K562 (cell line): Measurements from ENCODE around the gene DOCK6. TPM values are rescaled to one million over a fixed set of nuclear protein-coding genes. Genes with fewer than 3 reads are reported as not detected.

Source experiments
- ATAC-seq: fragments of 200-7000 bp; cut with Tn5 transposase; 3 replicates; pipeline ENCODE4 v1.9.1; 2020; ENCODE audit warnings: moderate library complexity
- BruUV-seq: library from RNA; stranded (reverse); fragments of 400-500 nt; replicated peaks from 2 replicates; lab custom pipeline; 2021; lab: Mats Ljungman, UMichigan
- CTCF ChIA-PET: fragments of 300-600 bp; formaldehyde crosslinking; extraction: SDS; loops from one replicate; lab custom pipeline; 2021; ENCODE audit warnings: low intra/inter-chr PET ratio; lab: Yijun Ruan, JAX
- POLR2A ChIA-PET: fragments of 300-600, 350-650 bp; sonication (Branson Sonifier 250); formaldehyde crosslinking; extraction: SDS; loops from one replicate; lab custom pipeline; 2021; ENCODE audit warnings: antibody characterized with exemption, inconsistent platforms; lab: Yijun Ruan, JAX
- DNase-seq, 4 experiments: peaks; one replicate each; pipeline versions ENCODE4 v3.0.0 to v3.0.0-alpha.2; 2011 to 2018; ENCODE audit warnings: low spot score in 3 of 4, mixed read lengths in 3 of 4; ENCODE audit errors: extremely low read depth in 1 of 4
- FAIRE-seq: peaks from 2 replicates; lab custom pipeline; 2011; peaks lifted over from hg19 to GRCh38; lab: Jason Lieb, UNC
- H2AFZ ChIP-seq: 2 replicates; pipeline ENCODE4 v1.6.0; 2011; ENCODE audit warnings: low read depth, low read length, control low read depth, inconsistent platforms
- H3K27ac ChIP-seq: fragments of 200-600 bp; 3 replicates; pipeline ENCODE4 v1.8.0; 2011; ENCODE audit warnings: low read depth, mild to moderate bottlenecking, control low read depth, inconsistent platforms, low read length, moderate library complexity, mixed read lengths; ENCODE audit errors: extremely low read depth
- H3K27me3 ChIP-seq, 2 experiments: fragments of 300-600 bp in 1 of 2; 2 replicates in 1 of 2; 3 replicates in 1 of 2; pipeline versions ENCODE4 v1.6.0 to v1.8.0; 2011; ENCODE audit warnings: inconsistent platforms in 2 of 2, low read length in 2 of 2, mild to moderate bottlenecking in 1 of 2, mixed read lengths in 1 of 2, moderate library complexity in 1 of 2; ENCODE audit not compliant: control insufficient read depth in 2 of 2, insufficient read depth in 2 of 2
- H3K36me3 ChIP-seq: fragments of 300-600 bp; 3 replicates; pipeline ENCODE4 v1.8.0; 2011; ENCODE audit warnings: mild to moderate bottlenecking, low read length, inconsistent platforms; ENCODE audit not compliant: control insufficient read depth, insufficient read depth
- H3K4me1 ChIP-seq, 2 experiments: fragments of 200-600 bp in 1 of 2; replicated peaks in 1 of 2; 2 replicates in 1 of 2; 3 replicates in 1 of 2; pipeline versions ENCODE4 v1.5.1 to v1.8.0; 2011; ENCODE audit warnings: inconsistent platforms in 2 of 2, low read length in 2 of 2, mild to moderate bottlenecking in 1 of 2, mixed read lengths in 1 of 2, moderate library complexity in 1 of 2; ENCODE audit not compliant: control insufficient read depth in 2 of 2, insufficient read depth in 2 of 2
- H3K4me2 ChIP-seq: 2 replicates; pipeline ENCODE4 v1.6.1; 2011; ENCODE audit warnings: low read length, control low read depth, inconsistent platforms, mixed read lengths; ENCODE audit not compliant: insufficient read depth
- H3K4me3 ChIP-seq: fragments of 200-600 bp; sonication (generic), shearing (Covaris generic); 2 replicates; pipeline ENCODE4 v1.5.1; 2016; ENCODE audit warnings: control low read depth, inconsistent platforms
- H3K79me2 ChIP-seq: fragments of 200-600 bp; 3 replicates; pipeline ENCODE4 v1.8.0; 2011; ENCODE audit warnings: low read length, inconsistent platforms; ENCODE audit not compliant: control insufficient read depth, insufficient read depth
- H3K9ac ChIP-seq, 2 experiments: 2 replicates each; pipeline versions ENCODE4 v1.6.0 to v1.6.1; 2011; ENCODE audit warnings: low read depth in 2 of 2, low read length in 2 of 2, control low read depth in 1 of 2, inconsistent platforms in 1 of 2, mild to moderate bottlenecking in 1 of 2, mixed read lengths in 1 of 2; ENCODE audit not compliant: insufficient read depth in 1 of 2
- H3K9me1 ChIP-seq: one replicate; pipeline ENCODE4 v1.6.0; 2011; ENCODE audit warnings: inconsistent platforms, mild to moderate bottlenecking, low read length, moderate library complexity; ENCODE audit not compliant: control insufficient read depth, insufficient read depth
- H3K9me3 ChIP-seq: replicated peaks from 2 replicates; pipeline ENCODE4 v1.5.1; 2011; ENCODE audit warnings: low read depth, low read length, inconsistent platforms; ENCODE audit not compliant: control insufficient read depth, insufficient read depth
- H4K20me1 ChIP-seq: replicated peaks from 2 replicates; pipeline ENCODE4 v1.6.1; 2011; ENCODE audit warnings: low read length, inconsistent platforms, mixed read lengths; ENCODE audit not compliant: control insufficient read depth, insufficient read depth
- EGR1 ChIP-seq: fragments of 450-650 bp; conservative IDR thresholded peaks from 2 replicates; pipeline ENCODE4 v1.6.1; 2017; ENCODE audit warnings: mild to moderate bottlenecking
- MECOM ChIP-seq: fragments of 250-450 bp; sonication (Bioruptor Pico); IDR thresholded peaks from 2 replicates; pipeline ENCODE4 v1.8.0; 2022; ENCODE audit warnings: inconsistent platforms
- MEIS2 ChIP-seq: fragments of 450-650 bp; IDR thresholded peaks from 2 replicates; pipeline ENCODE4 v1.6.1; 2014; ENCODE audit warnings: mild to moderate bottlenecking; ENCODE audit not compliant: partially characterized antibody
- TAF1 ChIP-seq: IDR thresholded peaks from 2 replicates; pipeline ENCODE4 v1.6.1; 2011; ENCODE audit warnings: mild to moderate bottlenecking, low read length, moderate library complexity; ENCODE audit not compliant: insufficient read depth, control insufficient read depth, severe bottlenecking; ENCODE audit errors: extremely low read depth
- ZNF589 ChIP-seq: fragments of 200-800 bp; sonication (Bioruptor generic); IDR thresholded peaks from 2 replicates; pipeline ENCODE4 v1.6.1; 2016; ENCODE audit warnings: low read depth, missing genetic modification characterization, missing compliant biosample characterization
- WGBS: fragments of 100-300 bp; shearing (Covaris generic); methylation state at CpG from one replicate; pipeline ENCODE4 v1.1.6; 2016; ENCODE audit warnings: low coverage, mixed read lengths; ENCODE audit not compliant: insufficient coverage; ENCODE audit errors: missing lambda C conversion rate; 5-methylcytosine and 5-hydroxymethylcytosine counted together
- in situ Hi-C: fragments of 300-500 bp; cut with MboI; formaldehyde crosslinking; loops from 4 replicates; pipeline ENCODE4 v1.15.0; 2018; ENCODE audit warnings: inconsistent platforms, mixed read lengths
- intact Hi-C: fragments of 100-400 bp; cut with micrococcal nuclease; formaldehyde crosslinking; loops from 2 replicates; pipeline ENCODE4 v1.14.2; 2022
- polyA plus RNA-seq, 8 experiments: library from polyadenylated mRNA; depleted of rRNA in 4 of 8; stranded (reverse) in 5 of 8; unstranded in 3 of 8; fragments of >200 nt; fragmentation: Nextera tagmentation in 2 of 8; fragmentation: Illumina TruSeq in 1 of 8; extraction: Ambion mirVana in 2 of 8; extraction: Trizol in 1 of 8; gene quantifications; 2 replicates each; pipeline versions ENCODE4 v1.2.1 to v1.2.3, GENCODE V29; 2011 to 2014; ENCODE audit warnings: inconsistent platforms in 1 of 8, missing spikeins in 1 of 8
- total RNA-seq, 7 experiments: library from RNA; depleted of rRNA in 6 of 7; stranded (reverse); fragments of >200 nt in 6 of 7; fragmentation: Illumina TruSeq in 2 of 7; extraction: Trizol in 2 of 7; gene quantifications; 2 replicates each; pipeline versions ENCODE4 v1.2.1 to v1.2.3, GENCODE V29; 2011 to 2021; ENCODE audit warnings: low replicate concordance in 1 of 7
- TF ChIP-seq, protein P1 (sequence below): fragments of 250-450 bp; sonication (Bioruptor Pico); IDR thresholded peaks from 2 replicates; pipeline ENCODE4 v1.4.0; 2020; ENCODE audit warnings: borderline replicate concordance
- TF ChIP-seq, protein P2 (sequence below): fragments of 450-650 bp; IDR thresholded peaks from 2 replicates; pipeline ENCODE4 v1.6.1; 2016
- TF ChIP-seq, protein P3 (sequence below): fragments of 450-650 bp; IDR thresholded peaks from 2 replicates; pipeline ENCODE4 v1.6.1; 2017; ENCODE audit warnings: antibody characterized with exemption, mild to moderate bottlenecking
- TF ChIP-seq, protein P4 (sequence below), 2 experiments: IDR thresholded peaks in 1 of 2; conservative IDR thresholded peaks in 1 of 2; 2 replicates each; pipeline ENCODE4 v1.6.1; 2016; ENCODE audit warnings: low read depth in 2 of 2, mild to moderate bottlenecking in 1 of 2, missing compliant biosample characterization in 1 of 2, missing genetic modification characterization in 1 of 2, moderate library complexity in 1 of 2

The DOCK6 gene
- total and polyA plus RNA-seq, 9 of the 15 experiments (the other 6 are each of a cell fraction or from before 2014, with no cell fraction given) = 0.35 to 19.3 (median 3.8) TPM

DNA sequence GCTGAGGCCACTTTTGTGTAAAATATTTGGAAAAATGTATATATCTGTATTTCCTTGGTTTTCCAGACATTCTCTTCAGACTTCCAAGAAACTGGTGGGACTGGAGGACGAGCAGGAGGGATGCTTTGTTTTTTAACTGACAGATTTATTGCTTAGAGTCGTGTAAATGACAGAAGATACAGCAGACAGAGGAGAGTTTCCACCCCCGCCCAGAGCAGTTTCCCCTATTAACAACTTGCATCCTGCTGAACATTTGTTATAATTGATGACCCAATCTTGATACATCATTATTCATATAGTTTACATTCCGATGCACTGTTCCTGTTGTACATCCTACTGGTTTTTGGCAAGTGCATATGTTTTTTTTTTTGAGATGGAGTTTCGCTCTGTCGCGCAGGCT lies 7.1 kb upstream of the DOCK6 start:
- in situ Hi-C loops (no loop called here), intact Hi-C loops (no loop called here)
- Histone ChIP-seq H3K27me3 (peaks cover 0 to 8% of the 10 kb centered on the region in 2 experiments; a peak in 3 of 5 replicates), H3K4me1 (peaks cover 9 to 10% of the 10 kb centered on the region in 2 experiments; a peak in 3 of 5 replicates), H3K27ac (peak overlapping the region; percentile 46; the same call in 1 of the 3 replicates), H3K4me2 (no peak overlapping the region), H4K20me1 (0 out of 2 replicates have a peak, but pooled peaks cover 3% of the 10 kb centered on the region), H3K9me3 (no peaks in the 10 kb centered on the region), H3K36me3 (no peaks in the 10 kb centered on the region), H3K4me3 (no peak overlapping the region), H3K9ac (no peak overlapping the region; a peak in 1 of 4 replicates), H3K9me1 (no peaks in the 10 kb centered on the region), H2AFZ (peak overlapping the region; percentile 10; the same call in 1 of the 2 replicates), H3K79me2 (no peaks in the 10 kb centered on the region)
- ChIA-PET CTCF (no interaction called here), POLR2A (no interaction called here)
- DNase-seq = peak in 3 of 4 experiments; percentile 8 to 40 (median 38)
- FAIRE-seq = no peak
- TF ChIP-seq, protein P1, sequence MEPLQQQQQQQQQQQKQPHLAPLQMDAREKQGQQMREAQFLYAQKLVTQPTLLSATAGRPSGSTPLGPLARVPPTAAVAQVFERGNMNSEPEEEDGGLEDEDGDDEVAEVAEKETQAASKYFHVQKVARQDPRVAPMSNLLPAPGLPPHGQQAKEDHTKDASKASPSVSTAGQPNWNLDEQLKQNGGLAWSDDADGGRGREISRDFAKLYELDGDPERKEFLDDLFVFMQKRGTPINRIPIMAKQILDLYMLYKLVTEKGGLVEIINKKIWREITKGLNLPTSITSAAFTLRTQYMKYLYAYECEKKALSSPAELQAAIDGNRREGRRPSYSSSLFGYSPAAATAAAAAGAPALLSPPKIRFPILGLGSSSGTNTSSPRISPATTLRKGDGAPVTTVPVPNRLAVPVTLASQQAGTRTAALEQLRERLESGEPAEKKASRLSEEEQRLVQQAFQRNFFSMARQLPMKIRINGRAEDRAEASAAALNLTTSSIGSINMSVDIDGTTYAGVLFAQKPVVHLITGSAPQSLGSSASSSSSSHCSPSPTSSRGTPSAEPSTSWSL = no peak
- TF ChIP-seq, protein P2, sequence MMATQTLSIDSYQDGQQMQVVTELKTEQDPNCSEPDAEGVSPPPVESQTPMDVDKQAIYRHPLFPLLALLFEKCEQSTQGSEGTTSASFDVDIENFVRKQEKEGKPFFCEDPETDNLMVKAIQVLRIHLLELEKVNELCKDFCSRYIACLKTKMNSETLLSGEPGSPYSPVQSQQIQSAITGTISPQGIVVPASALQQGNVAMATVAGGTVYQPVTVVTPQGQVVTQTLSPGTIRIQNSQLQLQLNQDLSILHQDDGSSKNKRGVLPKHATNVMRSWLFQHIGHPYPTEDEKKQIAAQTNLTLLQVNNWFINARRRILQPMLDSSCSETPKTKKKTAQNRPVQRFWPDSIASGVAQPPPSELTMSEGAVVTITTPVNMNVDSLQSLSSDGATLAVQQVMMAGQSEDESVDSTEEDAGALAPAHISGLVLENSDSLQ = peak; percentile 82
- TF ChIP-seq, protein P3, sequence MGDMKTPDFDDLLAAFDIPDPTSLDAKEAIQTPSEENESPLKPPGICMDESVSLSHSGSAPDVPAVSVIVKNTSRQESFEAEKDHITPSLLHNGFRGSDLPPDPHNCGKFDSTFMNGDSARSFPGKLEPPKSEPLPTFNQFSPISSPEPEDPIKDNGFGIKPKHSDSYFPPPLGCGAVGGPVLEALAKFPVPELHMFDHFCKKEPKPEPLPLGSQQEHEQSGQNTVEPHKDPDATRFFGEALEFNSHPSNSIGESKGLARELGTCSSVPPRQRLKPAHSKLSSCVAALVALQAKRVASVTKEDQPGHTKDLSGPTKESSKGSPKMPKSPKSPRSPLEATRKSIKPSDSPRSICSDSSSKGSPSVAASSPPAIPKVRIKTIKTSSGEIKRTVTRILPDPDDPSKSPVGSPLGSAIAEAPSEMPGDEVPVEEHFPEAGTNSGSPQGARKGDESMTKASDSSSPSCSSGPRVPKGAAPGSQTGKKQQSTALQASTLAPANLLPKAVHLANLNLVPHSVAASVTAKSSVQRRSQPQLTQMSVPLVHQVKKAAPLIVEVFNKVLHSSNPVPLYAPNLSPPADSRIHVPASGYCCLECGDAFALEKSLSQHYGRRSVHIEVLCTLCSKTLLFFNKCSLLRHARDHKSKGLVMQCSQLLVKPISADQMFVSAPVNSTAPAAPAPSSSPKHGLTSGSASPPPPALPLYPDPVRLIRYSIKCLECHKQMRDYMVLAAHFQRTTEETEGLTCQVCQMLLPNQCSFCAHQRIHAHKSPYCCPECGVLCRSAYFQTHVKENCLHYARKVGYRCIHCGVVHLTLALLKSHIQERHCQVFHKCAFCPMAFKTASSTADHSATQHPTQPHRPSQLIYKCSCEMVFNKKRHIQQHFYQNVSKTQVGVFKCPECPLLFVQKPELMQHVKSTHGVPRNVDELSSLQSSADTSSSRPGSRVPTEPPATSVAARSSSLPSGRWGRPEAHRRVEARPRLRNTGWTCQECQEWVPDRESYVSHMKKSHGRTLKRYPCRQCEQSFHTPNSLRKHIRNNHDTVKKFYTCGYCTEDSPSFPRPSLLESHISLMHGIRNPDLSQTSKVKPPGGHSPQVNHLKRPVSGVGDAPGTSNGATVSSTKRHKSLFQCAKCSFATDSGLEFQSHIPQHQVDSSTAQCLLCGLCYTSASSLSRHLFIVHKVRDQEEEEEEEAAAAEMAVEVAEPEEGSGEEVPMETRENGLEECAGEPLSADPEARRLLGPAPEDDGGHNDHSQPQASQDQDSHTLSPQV = no peak
- TF ChIP-seq EGR1 (0 out of 2 replicates have a peak, but pooled peaks have one; percentile 14), TAF1 (no peak), MEIS2 (peak; percentile 96), MECOM (CRISPR knock-in tag) (peak; percentile 75; the same call in 1 of the 2 replicates), ZNF589 (CRISPR knock-in tag) (0 out of 2 replicates have a peak, but pooled peaks have one; percentile 56)
- TF ChIP-seq, protein P4, sequence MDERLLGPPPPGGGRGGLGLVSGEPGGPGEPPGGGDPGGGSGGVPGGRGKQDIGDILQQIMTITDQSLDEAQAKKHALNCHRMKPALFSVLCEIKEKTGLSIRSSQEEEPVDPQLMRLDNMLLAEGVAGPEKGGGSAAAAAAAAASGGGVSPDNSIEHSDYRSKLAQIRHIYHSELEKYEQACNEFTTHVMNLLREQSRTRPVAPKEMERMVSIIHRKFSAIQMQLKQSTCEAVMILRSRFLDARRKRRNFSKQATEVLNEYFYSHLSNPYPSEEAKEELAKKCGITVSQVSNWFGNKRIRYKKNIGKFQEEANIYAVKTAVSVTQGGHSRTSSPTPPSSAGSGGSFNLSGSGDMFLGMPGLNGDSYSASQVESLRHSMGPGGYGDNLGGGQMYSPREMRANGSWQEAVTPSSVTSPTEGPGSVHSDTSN (CRISPR knock-in tag; IDR thresholded peaks at IDR 0.05; ENCODE audit: low read depth) = no peak
- TF ChIP-seq, protein P4 (tag; conservative IDR thresholded peaks at IDR 0.05; ENCODE audit: low read depth) = peak; percentile 87
- BruUV-seq = no TSS peak
- 21% methylated on average over 4 of the region's 7 CpGs for WGBS
- ATAC-seq = peak; percentile 38; the same call in 1 of the 3 replicates
